NCI-H2029 (cell line): ENCODE measurements around the gene ELL2.
"Not testable (repeated sequence)": the region's sequence is repeated elsewhere in the genome, so short reads cannot be mapped to it uniquely, and the experiment has no call there.

Experiments
- DNase-seq: peaks from one replicate; lab custom pipeline; 2025; lab: John Stamatoyannopoulos, UW

Gene ELL2

DNA sequence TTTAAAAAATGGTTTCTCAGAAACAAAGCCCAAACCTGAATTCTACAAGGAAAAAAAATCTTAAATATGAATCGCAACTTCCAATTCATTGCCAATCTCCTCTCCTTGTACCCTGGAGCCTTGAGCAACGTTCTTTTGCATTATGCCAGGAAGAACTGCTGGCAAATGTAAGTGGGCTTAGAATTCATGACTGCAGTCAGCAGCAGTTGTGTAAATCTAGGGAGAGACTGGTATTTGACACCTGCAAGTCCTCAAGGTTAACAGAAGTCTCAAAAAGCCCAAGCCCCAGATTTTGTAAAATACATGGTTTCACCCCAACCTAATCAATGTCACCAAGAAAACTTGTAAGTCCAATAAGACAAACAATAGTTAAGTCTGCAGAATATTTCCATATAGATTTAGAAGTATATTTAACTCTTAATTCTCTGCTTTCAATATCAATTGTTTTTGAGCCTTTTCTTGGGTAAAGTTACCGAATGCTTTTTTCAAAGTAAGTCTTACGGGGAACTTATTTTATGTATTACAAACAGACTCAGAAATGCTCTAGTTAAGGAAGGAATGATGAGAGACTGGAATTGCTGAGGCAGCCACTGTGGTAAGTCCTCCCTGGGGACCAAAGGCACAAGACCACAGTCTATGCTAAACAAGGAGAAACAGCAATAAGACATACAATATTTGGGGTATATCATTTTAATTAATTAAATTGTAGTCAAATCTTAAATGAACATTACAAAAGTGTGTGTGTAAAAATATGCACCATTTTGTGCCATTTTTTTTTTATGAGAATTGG, 31.3 kb downstream of the ELL2 start:
- DNase-seq, result no peak

- no peak for DNase-seq
Observed at GRCh38 chr5:95928724-95929253, 32.9 kb downstream of the ELL2 start.

DNA sequence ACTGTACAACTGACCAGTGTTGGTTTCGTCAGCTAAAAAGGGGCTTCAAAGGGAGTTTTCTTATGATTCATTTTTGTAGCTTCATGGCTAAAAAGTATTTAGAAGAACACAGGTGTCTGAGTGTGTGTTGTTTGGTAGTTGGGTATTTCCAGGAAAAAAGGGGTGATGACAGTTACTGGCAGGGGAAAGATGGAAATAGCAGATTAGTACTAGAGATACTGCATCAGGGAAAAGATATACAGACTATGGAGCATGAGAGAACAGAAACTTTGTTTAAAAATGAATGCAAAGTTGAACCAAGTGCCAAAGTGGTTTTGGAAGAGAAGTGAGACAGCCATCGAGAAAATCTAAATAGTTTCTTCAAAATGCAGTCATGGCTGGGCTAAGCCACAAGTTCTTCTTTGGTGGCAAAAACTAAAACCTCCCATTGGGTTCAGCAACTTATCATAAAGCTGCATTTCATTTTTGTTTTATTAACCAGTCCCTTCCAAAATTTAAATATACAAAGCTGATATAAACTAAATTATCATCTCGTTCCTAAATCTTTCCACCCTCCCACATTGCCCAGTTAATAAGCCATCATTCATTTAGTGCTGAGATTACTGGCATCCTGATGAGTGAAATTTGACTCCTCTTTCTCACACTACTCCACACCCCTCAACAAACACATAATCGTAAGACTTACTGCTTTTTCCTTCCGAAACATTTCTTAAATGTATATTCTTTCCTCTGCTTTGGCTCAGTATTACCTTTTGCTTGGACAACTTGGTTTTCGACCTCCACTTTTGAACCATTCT, 33.5 kb downstream of the ELL2 start:
- no peak for DNase-seq

DNA sequence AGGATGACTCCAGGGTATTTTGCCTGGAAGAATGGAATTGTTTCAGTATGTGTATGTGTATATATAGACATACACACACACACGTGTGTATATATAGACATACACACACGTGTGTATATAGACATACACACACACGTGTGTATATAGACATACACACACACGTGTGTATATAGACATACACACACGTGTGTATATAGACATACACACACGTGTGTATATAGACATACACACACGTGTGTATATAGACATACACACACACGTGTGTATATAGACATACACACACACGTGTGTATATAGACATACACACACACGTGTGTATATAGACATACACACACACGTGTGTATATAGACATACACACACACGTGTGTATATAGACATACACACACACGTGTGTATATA, 34.4 kb downstream of the ELL2 start:
- not testable (repeated sequence) for DNase-seq

GRCh38 chr5:95925939-95926338, 35.7 kb downstream of the ELL2 start:
- DNase-seq, result no peak

GRCh38 chr5:95925378-95925744, 36.3 kb downstream of the ELL2 start:
- DNase-seq, result no peak

DNA sequence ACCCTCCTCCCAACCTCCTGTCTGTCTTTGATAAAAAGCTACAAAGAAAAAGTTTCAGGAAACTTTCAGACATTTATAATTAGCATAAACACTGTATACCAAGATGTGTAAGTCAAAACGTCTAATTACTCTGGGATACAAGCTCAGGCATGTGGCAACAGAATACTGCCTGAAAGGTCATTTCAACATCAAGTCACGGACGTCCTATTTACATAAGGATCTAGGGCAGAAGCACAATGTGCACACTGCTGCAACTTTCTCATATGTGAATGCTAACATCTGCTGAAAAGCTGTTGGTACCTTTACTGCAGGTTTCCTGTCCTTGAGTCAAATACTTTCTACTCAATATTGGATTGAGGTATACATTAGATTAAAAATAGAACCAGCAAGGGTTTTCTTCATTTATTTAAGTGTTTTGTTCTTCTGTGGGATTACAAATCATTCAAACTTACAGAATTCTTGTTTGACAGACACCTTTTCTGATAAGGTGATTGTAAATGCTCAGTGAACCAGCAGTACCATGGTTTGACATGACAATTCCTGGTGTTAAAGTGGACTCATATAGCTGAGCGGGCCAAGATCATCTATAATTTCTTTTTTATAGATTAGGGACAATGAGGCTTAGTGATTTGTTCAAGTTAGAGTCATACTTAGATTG, 36.8 kb downstream of the ELL2 start:
- no peak for DNase-seq

DNA sequence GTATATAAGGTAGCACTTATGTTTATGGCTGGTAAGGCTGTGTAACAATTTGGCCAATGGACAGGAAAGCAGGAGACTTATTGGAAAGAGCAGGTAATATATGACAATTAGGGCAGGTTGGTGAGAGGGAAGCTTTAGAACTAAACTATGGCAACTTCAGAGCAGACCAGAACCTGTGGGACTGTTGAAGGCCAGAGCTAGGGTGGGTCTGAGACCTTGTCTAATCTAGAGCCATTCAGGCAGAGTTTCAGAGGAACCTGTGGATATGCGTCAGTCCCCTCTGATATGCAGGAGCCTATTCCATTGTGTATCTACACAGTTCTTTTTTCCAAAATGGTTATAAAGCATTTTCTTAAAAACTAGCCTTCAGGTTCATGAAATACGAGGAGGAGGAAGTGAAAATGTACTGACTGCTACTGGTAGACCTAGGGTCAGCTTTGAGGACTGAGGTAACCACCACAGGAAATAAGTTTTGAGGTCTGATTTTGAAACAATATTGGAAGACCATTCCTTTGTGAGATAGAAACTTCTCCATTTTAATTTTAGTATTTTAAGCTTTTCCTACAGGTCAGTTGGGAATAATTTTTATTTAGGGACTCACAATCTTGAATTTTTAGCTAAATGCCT, 37.6 kb downstream of the ELL2 start:
- no peak for DNase-seq

DNA sequence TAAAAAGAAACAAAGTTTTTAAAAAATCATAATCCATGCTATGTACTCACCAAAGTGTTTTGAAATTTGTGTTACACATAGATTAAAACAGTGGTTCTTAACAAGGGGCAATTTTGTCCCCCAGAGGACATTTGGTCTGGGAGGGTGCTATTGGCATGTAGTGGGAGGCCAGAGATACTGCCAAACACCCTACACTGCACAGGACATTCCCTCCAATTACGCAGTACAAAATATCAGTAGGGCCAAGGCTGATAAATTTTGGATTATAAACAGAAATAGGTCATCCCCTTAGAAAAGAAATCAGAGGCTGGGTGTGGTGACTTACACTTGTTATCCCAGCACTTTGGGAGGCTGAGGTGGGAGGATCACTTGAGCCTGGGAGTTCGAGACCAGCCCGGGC, 38.9 kb downstream of the ELL2 start:
- DNase-seq, result no peak

GRCh38 chr5:95921501-95921900, 40.1 kb downstream of the ELL2 start:
- DNase-seq, result no peak

DNA sequence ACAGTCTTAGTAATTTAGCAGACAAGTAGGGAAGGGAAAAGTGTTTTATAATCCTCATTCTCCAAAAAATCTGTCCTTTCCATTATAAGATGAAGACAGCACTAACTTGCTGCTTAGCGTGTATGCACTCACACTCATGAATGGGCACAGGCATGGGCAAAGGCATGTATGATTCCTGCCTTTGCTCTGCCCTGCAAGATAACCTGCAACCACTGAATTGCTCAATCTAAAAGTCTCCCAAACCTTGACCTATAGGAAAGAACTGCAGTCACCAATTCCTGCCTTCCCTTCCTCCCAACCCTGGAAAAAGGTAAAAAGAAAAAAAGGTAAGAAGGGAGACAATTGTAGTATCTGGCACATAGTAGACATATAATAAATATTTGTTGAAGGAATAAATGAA, 40.8 kb downstream of the ELL2 start:
- no peak for DNase-seq

DNA sequence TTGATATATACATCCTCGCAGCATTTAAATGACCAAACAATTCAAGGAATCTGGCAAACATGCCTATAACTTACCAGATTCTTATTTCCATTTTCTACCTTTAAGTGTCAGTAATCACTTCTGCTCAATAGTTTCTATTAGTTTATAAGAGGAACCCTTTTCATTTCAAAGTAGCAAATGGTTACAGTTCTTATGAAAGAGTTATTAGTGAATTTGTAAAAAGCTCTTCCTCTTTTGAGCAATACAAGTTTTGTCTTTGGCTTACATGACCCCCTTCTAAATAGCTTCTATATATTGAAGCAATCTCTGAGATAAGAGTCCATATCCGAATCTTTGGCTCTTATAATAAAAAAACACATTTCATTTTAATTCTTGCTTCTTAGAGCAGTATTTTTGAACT, 42.0 kb downstream of the ELL2 start:
- no peak for DNase-seq

- DNase-seq, result no peak
Observed at GRCh38 chr5:95918421-95919006, 43.1 kb downstream of the ELL2 start.

DNA sequence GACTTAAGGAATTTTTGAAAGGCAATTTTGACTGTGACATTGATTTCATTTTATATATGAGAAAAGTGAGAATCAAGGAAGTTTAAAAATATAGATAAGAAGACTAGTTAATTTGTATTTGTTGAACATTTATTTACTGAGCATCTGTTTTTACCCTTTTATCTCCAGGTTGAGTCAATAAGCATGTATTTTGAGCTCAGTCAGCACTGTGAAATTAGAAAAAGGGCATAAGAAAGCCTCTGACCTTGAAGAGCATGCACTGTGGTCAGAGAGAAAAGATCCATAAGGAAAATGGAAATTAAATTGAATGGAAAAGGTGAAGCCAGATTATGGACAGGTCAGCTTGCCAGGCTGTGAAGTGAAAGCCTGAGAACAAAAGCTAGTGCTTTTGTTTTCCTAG, 44.4 kb downstream of the ELL2 start:
- DNase-seq, result no peak

- no peak for DNase-seq
Observed at GRCh38 chr5:95916687-95917085, 45.0 kb downstream of the ELL2 start.

- no peak for DNase-seq
Observed at GRCh38 chr5:95915999-95916686, 45.5 kb downstream of the ELL2 start.

DNA sequence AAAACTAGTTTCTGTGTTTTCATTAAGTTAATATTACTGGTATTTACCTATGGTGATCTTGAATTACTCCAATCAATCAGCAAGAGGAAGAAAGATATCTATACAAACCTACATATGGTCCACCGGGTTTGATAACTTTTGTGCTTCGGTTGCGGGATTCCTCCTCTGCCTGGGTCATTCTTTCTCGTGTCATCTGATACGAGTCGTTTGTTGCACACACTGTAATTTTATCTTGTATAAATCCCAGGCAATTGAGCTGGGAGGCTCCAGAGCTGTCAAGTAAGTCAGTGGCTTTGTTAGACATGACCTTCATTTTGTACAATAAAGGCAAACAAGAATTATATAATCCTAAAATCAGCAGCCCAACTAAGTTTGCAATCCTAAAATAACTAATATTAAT, 48.0 kb downstream of the ELL2 start:
- DNase-seq, result no peak

- no peak for DNase-seq
Observed at GRCh38 chr5:95912029-95912428, 49.6 kb downstream of the ELL2 start.

GRCh38 chr5:95910521-95910920, 51.1 kb downstream of the ELL2 start:
- no peak for DNase-seq

GRCh38 chr5:95909738-95910137, 51.9 kb downstream of the ELL2 start:
- no peak for DNase-seq

DNA sequence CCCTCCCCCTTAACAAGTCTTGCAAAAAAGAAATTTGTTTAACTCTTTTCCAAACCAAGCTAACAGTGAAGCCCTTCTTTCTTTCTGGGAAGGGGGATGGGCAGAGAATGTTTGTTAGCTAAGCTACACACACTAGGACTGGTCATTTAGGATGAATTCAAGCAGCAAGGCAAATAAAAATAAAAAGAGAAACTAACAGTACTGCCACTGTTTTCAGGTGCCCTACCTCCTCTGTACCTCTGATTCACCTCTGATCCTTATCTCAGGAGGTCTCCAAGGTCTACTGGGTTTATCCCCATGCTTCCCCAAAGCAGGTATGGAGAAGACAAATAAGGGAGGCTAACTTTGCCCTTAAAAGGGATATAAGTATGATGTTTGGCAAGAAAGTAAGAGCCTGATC, 52.9 kb downstream of the ELL2 start:
- no peak for DNase-seq
